Testis (tissue), 2 donors: ENCODE measurements around the gene PUS3.

Source experiments
- POLR2A ChIP-seq: fragments of 450-650 bp; IDR thresholded peaks from one replicate; pipeline ENCODE4 v1.6.1; 2017; ENCODE audit warnings: antibody characterized with exemption, mild to moderate bottlenecking, moderate library complexity
- TF ChIP-seq, protein P1 (sequence below), 3 experiments: fragments of 450-650 bp in 2 of 3; fragments of 200-600 bp in 1 of 3; sonication (generic) in 1 of 3; IDR thresholded peaks; one replicate each; pipeline ENCODE4 v1.5.1; 2016 to 2019; ENCODE audit warnings: antibody characterized with exemption in 3 of 3, mild to moderate bottlenecking in 2 of 3, moderate library complexity in 1 of 3

GRCh38 chr11:125923012-125923579 is 20.1 kb upstream of the PUS3 start:
- TF ChIP-seq, protein P1, sequence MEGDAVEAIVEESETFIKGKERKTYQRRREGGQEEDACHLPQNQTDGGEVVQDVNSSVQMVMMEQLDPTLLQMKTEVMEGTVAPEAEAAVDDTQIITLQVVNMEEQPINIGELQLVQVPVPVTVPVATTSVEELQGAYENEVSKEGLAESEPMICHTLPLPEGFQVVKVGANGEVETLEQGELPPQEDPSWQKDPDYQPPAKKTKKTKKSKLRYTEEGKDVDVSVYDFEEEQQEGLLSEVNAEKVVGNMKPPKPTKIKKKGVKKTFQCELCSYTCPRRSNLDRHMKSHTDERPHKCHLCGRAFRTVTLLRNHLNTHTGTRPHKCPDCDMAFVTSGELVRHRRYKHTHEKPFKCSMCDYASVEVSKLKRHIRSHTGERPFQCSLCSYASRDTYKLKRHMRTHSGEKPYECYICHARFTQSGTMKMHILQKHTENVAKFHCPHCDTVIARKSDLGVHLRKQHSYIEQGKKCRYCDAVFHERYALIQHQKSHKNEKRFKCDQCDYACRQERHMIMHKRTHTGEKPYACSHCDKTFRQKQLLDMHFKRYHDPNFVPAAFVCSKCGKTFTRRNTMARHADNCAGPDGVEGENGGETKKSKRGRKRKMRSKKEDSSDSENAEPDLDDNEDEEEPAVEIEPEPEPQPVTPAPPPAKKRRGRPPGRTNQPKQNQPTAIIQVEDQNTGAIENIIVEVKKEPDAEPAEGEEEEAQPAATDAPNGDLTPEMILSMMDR (IDR thresholded peaks at IDR 0.05) = peak; percentile 57 to 66 (median 60)
- no peak for TF ChIP-seq POLR2A
